Measurements from ENCODE around the gene FAM43B. TPM values are rescaled to one million over a fixed set of nuclear protein-coding genes. Genes with fewer than 3 reads are reported as not detected.
A peak's percentile ranks its signal among the peaks of the same experiment; 100 is the strongest.

FAM43B gene
- total RNA-seq, 2 experiments from 2014 or later, result not detected

DNA sequence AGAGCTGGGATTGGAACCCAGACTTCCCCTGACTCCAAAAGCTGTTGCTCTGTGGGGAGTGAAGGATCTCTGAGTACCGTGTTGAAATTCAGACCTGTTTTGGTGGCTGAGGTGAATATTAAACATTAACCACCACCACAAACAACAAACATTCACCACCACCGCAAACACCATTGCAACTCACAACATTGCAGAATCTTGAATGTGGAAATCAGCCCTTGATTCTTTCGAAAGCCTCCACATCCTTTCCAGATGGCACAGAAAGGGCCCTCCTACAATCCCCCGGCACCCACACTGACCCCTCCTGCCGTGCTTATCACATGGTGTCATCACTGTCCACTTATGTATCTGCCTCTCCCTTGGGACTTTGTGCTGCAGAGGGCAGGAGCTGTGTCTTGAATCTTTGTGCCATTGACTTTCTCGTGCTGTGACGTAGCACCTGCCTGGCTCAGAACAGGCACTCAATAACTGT is 38.0 kb downstream of the FAM43B start:
- no peaks in the 10 kb centered on the region for H3K36me3 Mint-ChIP-seq (ENCODE audit: low read depth)
- H3K27me3 ChIP-seq (ENCODE audit: control insufficient read depth in 1 of 2, insufficient read depth in 2 of 2, low read length in 2 of 2), result peaks cover 24 to 40% of the 10 kb centered on the region in 2 experiments
- TF ChIP-seq, protein P1, sequence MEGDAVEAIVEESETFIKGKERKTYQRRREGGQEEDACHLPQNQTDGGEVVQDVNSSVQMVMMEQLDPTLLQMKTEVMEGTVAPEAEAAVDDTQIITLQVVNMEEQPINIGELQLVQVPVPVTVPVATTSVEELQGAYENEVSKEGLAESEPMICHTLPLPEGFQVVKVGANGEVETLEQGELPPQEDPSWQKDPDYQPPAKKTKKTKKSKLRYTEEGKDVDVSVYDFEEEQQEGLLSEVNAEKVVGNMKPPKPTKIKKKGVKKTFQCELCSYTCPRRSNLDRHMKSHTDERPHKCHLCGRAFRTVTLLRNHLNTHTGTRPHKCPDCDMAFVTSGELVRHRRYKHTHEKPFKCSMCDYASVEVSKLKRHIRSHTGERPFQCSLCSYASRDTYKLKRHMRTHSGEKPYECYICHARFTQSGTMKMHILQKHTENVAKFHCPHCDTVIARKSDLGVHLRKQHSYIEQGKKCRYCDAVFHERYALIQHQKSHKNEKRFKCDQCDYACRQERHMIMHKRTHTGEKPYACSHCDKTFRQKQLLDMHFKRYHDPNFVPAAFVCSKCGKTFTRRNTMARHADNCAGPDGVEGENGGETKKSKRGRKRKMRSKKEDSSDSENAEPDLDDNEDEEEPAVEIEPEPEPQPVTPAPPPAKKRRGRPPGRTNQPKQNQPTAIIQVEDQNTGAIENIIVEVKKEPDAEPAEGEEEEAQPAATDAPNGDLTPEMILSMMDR (IDR thresholded peaks at IDR 0.05), result no peak
- peak overlapping the region; percentile 18 for H3K4me3 ChIP-seq (ENCODE audit: low read length)
- no peak overlapping the region for H3K27ac Mint-ChIP-seq
- peaks cover 5% of the 10 kb centered on the region for H3K4me1 ChIP-seq (ENCODE audit: insufficient read depth, low read length)
- peaks cover 76% of the 10 kb centered on the region for H3K27me3 Mint-ChIP-seq
- DNase-seq, result peak in 2 of 14 experiments; percentile 19 to 36
- POLR2A ChIA-PET, result no interaction called here
- no peak overlapping the region for H3K4me3 Mint-ChIP-seq
- no peak for ATAC-seq (ENCODE audit: poor library complexity)
- peaks cover 0 to 11% of the 10 kb centered on the region in 2 experiments for H3K9me3 ChIP-seq (ENCODE audit: control insufficient read depth in 1 of 2, insufficient read depth in 1 of 2, low read length in 2 of 2)
- no peaks in the 10 kb centered on the region for H3K9me3 Mint-ChIP-seq
- intact Hi-C loops (cut with DNase I, micrococcal nuclease), result no loop called here
- CTCF ChIA-PET, result no interaction called here
- no peak overlapping the region for H3K27ac ChIP-seq (ENCODE audit: low read depth in 1 of 2, low read length in 2 of 2)
- H3K36me3 ChIP-seq (ENCODE audit: insufficient read depth, low read length), result no peaks in the 10 kb centered on the region
- H3K4me1 Mint-ChIP-seq (ENCODE audit: low read depth), result peaks cover 6% of the 10 kb centered on the region

DNA sequence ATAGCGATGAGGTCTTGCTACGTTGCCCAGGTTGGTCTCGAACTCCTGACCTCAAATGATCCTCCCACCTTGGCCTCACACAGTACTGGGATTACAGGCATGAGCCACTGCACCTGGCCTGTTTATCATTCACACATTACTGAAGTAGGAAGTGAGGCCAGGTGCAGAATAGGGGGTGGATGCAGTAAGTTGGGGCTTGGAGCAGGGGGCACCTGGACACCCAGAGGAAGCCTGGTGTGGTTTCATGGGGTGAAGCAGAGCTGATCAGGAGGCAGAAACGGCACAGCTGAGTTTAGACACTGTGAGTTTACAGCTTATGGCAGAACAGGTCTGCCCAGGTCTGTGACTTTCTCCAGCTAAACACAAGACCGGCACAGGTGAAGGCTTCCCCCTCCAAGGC is 41.4 kb downstream of the FAM43B start:
- no peak overlapping the region for H3K4me3 Mint-ChIP-seq
- intact Hi-C loops (cut with DNase I, micrococcal nuclease), result no loop called here
- TF ChIP-seq, protein P1 (IDR thresholded peaks at IDR 0.05), result no peak
- H3K9me3 ChIP-seq (ENCODE audit: control insufficient read depth in 1 of 2, insufficient read depth in 1 of 2, low read length in 2 of 2), result peaks cover 0 to 5% of the 10 kb centered on the region in 2 experiments
- H3K36me3 ChIP-seq (ENCODE audit: insufficient read depth, low read length), result no peaks in the 10 kb centered on the region
- H3K4me1 ChIP-seq (ENCODE audit: insufficient read depth, low read length), result peaks cover 3% of the 10 kb centered on the region
- ATAC-seq (ENCODE audit: poor library complexity) (no peak), DNase-seq (no peak)
- H3K27ac ChIP-seq (ENCODE audit: low read depth in 1 of 2, low read length in 2 of 2), result no peak overlapping the region
- peaks cover 19 to 31% of the 10 kb centered on the region in 2 experiments for H3K27me3 ChIP-seq (ENCODE audit: control insufficient read depth in 1 of 2, insufficient read depth in 2 of 2, low read length in 2 of 2)
- ChIA-PET CTCF (no interaction called here), POLR2A (no interaction called here)
- H3K27me3 Mint-ChIP-seq, result peaks cover 51% of the 10 kb centered on the region
- H3K4me3 ChIP-seq (ENCODE audit: low read length), result no peak overlapping the region
- H3K4me1 Mint-ChIP-seq (ENCODE audit: low read depth), result peaks cover 6% of the 10 kb centered on the region
- no peak overlapping the region for H3K27ac Mint-ChIP-seq
- no peaks in the 10 kb centered on the region for H3K9me3 Mint-ChIP-seq
- no peaks in the 10 kb centered on the region for H3K36me3 Mint-ChIP-seq (ENCODE audit: low read depth)

DNA sequence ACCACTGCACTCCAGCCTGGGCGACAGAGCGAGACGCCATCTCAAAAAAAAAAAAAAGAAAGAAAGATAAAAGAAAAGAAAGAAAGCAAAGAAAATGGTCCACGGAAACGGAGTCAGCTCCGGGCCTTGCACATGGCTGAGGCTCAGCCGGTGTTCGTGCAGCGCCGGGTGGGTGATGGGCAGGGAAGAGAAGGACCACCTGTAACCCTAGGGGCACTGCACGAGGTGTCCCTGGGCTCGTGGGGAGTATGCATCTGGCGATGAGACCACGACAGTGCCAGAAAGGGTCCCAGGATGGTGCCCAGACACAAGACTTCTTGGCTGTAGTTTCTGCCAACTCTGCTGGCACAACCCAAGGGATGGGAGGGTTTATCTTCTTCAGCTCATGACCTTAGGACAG is 42.4 kb downstream of the FAM43B start:
- H3K4me3 Mint-ChIP-seq, result no peak overlapping the region
- DNase-seq (no peak), ATAC-seq (ENCODE audit: poor library complexity) (no peak)
- H3K4me1 Mint-ChIP-seq (ENCODE audit: low read depth), result peaks cover under 1% of the 10 kb centered on the region
- H3K9me3 ChIP-seq (ENCODE audit: control insufficient read depth in 1 of 2, insufficient read depth in 1 of 2, low read length in 2 of 2), result no peaks in the 10 kb centered on the region
- ChIA-PET CTCF (no interaction called here), POLR2A (no interaction called here)
- H3K4me3 ChIP-seq (ENCODE audit: low read length), result no peak overlapping the region
- H3K9me3 Mint-ChIP-seq, result no peaks in the 10 kb centered on the region
- TF ChIP-seq, protein P1 (IDR thresholded peaks at IDR 0.05), result no peak
- H3K27me3 Mint-ChIP-seq, result peaks cover 47% of the 10 kb centered on the region
- H3K27ac Mint-ChIP-seq, result no peak overlapping the region
- peaks cover 10 to 22% of the 10 kb centered on the region in 2 experiments for H3K27me3 ChIP-seq (ENCODE audit: control insufficient read depth in 1 of 2, insufficient read depth in 2 of 2, low read length in 2 of 2)
- no peaks in the 10 kb centered on the region for H3K36me3 ChIP-seq (ENCODE audit: insufficient read depth, low read length)
- intact Hi-C loops (cut with DNase I, micrococcal nuclease), result no loop called here
- no peaks in the 10 kb centered on the region for H3K4me1 ChIP-seq (ENCODE audit: insufficient read depth, low read length)
- no peak overlapping the region for H3K27ac ChIP-seq (ENCODE audit: low read depth in 1 of 2, low read length in 2 of 2)
- no peaks in the 10 kb centered on the region for H3K36me3 Mint-ChIP-seq (ENCODE audit: low read depth)

Measured in CD4-positive, alpha-beta T cell (primary cell).